Neutrophil (primary cell): ENCODE data around the gene SMYD4.
"Not testable (repeated sequence)": the region's sequence is repeated elsewhere in the genome, so short reads cannot be mapped to it uniquely, and the experiment has no call there.

Source experiments
- H3K27ac ChIP-seq: fragments of 200-600 bp; sonication (generic); 2 replicates; pipeline ENCODE4 v1.5.1; 2016; ENCODE audit warnings: mild to moderate bottlenecking, moderate library complexity
- H3K27me3 ChIP-seq: fragments of 200-600 bp; sonication (generic); 2 replicates; pipeline ENCODE4 v1.6.0; 2016; ENCODE audit warnings: mild to moderate bottlenecking
- H3K36me3 ChIP-seq: fragments of 200-600 bp; sonication (generic); 2 replicates; pipeline ENCODE4 v1.5.1; 2017
- H3K4me1 ChIP-seq, 2 experiments: fragments of 200-600 bp in 1 of 2; sonication (generic) in 1 of 2; 1 replicate in 1 of 2; 2 replicates in 1 of 2; pipeline versions ENCODE4 v1.5.1 to v1.6.1; 2013 to 2016; ENCODE audit warnings: low read depth in 1 of 2, low read length in 1 of 2, mild to moderate bottlenecking in 1 of 2, moderate library complexity in 1 of 2; ENCODE audit not compliant: control insufficient read depth in 1 of 2, insufficient read depth in 1 of 2
- H3K4me3 ChIP-seq, 2 experiments: fragments of 200-600 bp in 1 of 2; sonication (generic) in 1 of 2; 1 replicate in 1 of 2; 2 replicates in 1 of 2; pipeline ENCODE4 v1.5.1; 2013 to 2016; ENCODE audit warnings: low read depth in 1 of 2, low read length in 1 of 2, mild to moderate bottlenecking in 1 of 2, moderate library complexity in 1 of 2
- H3K9me3 ChIP-seq: fragments of 200-600 bp; sonication (generic); 2 replicates; pipeline ENCODE4 v1.5.1; 2016
- CTCF ChIP-seq: fragments of 200-600 bp; sonication (generic); IDR thresholded peaks from 2 replicates; pipeline ENCODE4 v1.5.1; 2016; ENCODE audit warnings: antibody characterized with exemption

SMYD4 gene

DNA sequence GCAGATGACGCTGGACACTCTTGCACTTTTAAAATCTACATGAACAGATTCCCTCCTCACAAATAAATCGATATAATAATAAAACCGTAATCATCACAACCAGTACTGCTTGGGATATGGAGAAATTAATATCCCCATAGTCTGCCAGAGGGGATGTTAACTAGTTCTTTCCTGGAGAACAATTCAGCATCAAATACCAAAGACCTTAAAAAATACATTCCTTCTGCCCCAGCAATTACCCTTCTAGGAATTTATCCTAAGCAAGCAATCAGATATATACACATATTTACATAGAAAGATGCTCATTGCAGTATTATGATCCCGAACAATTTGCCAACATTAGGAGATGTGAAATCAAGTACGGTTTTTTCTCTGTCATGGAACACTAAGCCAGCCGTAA lies 21.8 kb downstream of the SMYD4 start:
- Histone ChIP-seq H3K9me3 (no peaks in the 10 kb centered on the region), H3K4me3 (no peak overlapping the region), H3K4me1 (no peaks in the 10 kb centered on the region), H3K27ac (no peak overlapping the region), H3K27me3 (no peaks in the 10 kb centered on the region), H3K36me3 (peaks cover 29% of the 10 kb centered on the region)
- no peak for TF ChIP-seq CTCF

- no peak overlapping the region for H3K27ac ChIP-seq
- peaks cover 23% of the 10 kb centered on the region for H3K36me3 ChIP-seq
- TF ChIP-seq CTCF = no peak
- H3K4me3 ChIP-seq = no peak overlapping the region
- no peaks in the 10 kb centered on the region for H3K27me3 ChIP-seq
- H3K9me3 ChIP-seq = no peaks in the 10 kb centered on the region
- H3K4me1 ChIP-seq = no peaks in the 10 kb centered on the region
Measured at GRCh38 chr17:1803280-1803679, 26.4 kb downstream of the SMYD4 start.

- Histone ChIP-seq H3K27ac (no peak overlapping the region), H3K27me3 (no peaks in the 10 kb centered on the region), H3K9me3 (no peaks in the 10 kb centered on the region), H3K4me3 (no peak overlapping the region), H3K4me1 (no peaks in the 10 kb centered on the region), H3K36me3 (peaks cover 23% of the 10 kb centered on the region)
- TF ChIP-seq CTCF = no peak
Measured at GRCh38 chr17:1802429-1802828, 27.3 kb downstream of the SMYD4 start.

DNA sequence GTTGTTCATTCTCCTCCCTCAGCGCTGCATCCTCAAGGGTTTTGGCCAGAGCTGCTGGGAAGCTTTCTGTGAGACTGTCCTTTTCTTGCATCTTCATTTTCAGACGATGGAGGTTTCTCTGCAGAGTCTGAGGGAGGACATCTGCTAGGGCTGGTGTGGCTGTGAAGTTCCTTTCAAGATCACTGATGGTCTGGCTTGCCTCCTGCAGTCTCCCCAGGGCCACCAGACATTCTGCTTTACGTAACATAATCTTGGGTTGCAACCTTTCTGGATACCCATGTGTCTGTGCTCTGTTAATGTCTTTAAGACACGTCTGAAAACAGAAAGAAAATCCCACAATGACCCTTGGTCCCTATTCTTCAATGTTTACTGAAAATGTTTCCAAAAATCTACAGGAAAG lies 29.0 kb downstream of the SMYD4 start:
- Histone ChIP-seq H3K27ac (no peak overlapping the region), H3K9me3 (no peaks in the 10 kb centered on the region)

DNA sequence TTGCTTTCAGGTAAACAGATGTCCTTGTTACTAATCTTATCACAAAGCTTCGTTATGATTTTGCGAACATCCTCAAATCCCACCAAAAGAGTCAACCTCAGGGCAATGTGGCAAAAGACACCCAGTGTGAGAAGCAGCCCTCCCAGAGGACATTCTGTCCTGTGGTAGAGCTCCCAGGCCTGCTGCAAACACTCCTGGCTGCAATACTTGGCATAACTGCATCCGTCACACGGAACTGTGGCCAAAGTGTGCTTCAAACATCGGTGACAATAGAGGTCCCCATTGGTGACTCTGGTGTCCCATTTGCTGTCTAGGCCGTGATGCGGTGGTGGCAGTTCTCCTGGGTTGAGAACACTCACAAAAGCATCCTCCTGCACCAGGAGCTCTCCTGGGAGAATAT lies 29.5 kb downstream of the SMYD4 start:
- Histone ChIP-seq H3K9me3 (no peaks in the 10 kb centered on the region), H3K4me3 (no peak overlapping the region), H3K4me1 (no peaks in the 10 kb centered on the region), H3K36me3 (peaks cover 23% of the 10 kb centered on the region), H3K27me3 (no peaks in the 10 kb centered on the region), H3K27ac (no peak overlapping the region)
- TF ChIP-seq CTCF = no peak

More for the DNA sequence above, 29.0 kb downstream of the SMYD4 start:
- Histone ChIP-seq H3K4me1 (no peaks in the 10 kb centered on the region), H3K4me3 (no peak overlapping the region), H3K27me3 (no peaks in the 10 kb centered on the region), H3K36me3 (peaks cover 23% of the 10 kb centered on the region)
- TF ChIP-seq CTCF = no peak

- not testable (repeated sequence) for H3K4me1 ChIP-seq, H3K4me3 ChIP-seq, H3K9me3 ChIP-seq, H3K27me3 ChIP-seq, H3K27ac ChIP-seq
- H3K36me3 ChIP-seq = peaks cover 17% of the 10 kb centered on the region
Measured at GRCh38 chr17:1797846-1798245, 31.9 kb downstream of the SMYD4 start.
